Measurements from ENCODE around the gene JPT1. TPM values are rescaled to one million over a fixed set of nuclear protein-coding genes. Genes with fewer than 3 reads are reported as not detected.
A peak's percentile ranks its signal among the peaks of the same experiment; 100 is the strongest.

The JPT1 gene
- total RNA-seq, 1 experiment from 2014 or later: 341 TPM

- ChIA-PET CTCF (interaction anchor here (0.6 to 2.1 kb wide), 8 partner anchors 12 to 341 kb away, joined by 3 to 14 read pairs (median 3); partner anchors contain the start of genes LLGL2, MIF4GD and SLC25A19), POLR2A (interaction anchor here (0.7 to 0.9 kb wide), 2 partner anchors 21 to 107 kb away, joined by 3 to 4 read pairs; partner anchors contain the start of gene NUP85)
- peaks cover 22% of the 10 kb centered on the region for H3K36me3 Mint-ChIP-seq
- peak overlapping the region; percentile 24 for H3K4me3 Mint-ChIP-seq
- TF ChIP-seq, protein P1, sequence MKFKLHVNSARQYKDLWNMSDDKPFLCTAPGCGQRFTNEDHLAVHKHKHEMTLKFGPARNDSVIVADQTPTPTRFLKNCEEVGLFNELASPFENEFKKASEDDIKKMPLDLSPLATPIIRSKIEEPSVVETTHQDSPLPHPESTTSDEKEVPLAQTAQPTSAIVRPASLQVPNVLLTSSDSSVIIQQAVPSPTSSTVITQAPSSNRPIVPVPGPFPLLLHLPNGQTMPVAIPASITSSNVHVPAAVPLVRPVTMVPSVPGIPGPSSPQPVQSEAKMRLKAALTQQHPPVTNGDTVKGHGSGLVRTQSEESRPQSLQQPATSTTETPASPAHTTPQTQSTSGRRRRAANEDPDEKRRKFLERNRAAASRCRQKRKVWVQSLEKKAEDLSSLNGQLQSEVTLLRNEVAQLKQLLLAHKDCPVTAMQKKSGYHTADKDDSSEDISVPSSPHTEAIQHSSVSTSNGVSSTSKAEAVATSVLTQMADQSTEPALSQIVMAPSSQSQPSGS (CRISPR knock-in tag; IDR thresholded peaks at IDR 0.05; ENCODE audit: borderline replicate concordance, low read depth): no peak
- TF ChIP-seq NFYB (CRISPR knock-in tag; conservative IDR thresholded peaks at IDR 0.05; ENCODE audit: low read depth) (no peak), CBFB (CRISPR knock-in tag; IDR thresholded peaks at IDR 0.05; ENCODE audit: low read depth) (no peak), HMGA2 (CRISPR knock-in tag; IDR thresholded peaks at IDR 0.05) (no peak), ERG (CRISPR knock-in tag; IDR thresholded peaks at IDR 0.05) (no peak), ETV6 (CRISPR knock-in tag; IDR thresholded peaks at IDR 0.05) (no peak), AFF4 (CRISPR knock-in tag; IDR thresholded peaks at IDR 0.05; ENCODE audit: borderline replicate concordance) (no peak), OVOL2 (CRISPR knock-in tag; IDR thresholded peaks at IDR 0.05; ENCODE audit: borderline replicate concordance) (no peak), E2F1 (CRISPR knock-in tag; IDR thresholded peaks at IDR 0.05) (no peak), HMGXB4 (CRISPR knock-in tag; IDR thresholded peaks at IDR 0.05) (no peak), NFE2L1 (CRISPR knock-in tag; IDR thresholded peaks at IDR 0.05) (no peak), SOX15 (CRISPR knock-in tag; IDR thresholded peaks at IDR 0.05) (no peak), PRRX2 (CRISPR knock-in tag; IDR thresholded peaks at IDR 0.05) (no peak), GTF2I (CRISPR knock-in tag; conservative IDR thresholded peaks at IDR 0.05) (no peak)
- TF ChIP-seq, protein P2, sequence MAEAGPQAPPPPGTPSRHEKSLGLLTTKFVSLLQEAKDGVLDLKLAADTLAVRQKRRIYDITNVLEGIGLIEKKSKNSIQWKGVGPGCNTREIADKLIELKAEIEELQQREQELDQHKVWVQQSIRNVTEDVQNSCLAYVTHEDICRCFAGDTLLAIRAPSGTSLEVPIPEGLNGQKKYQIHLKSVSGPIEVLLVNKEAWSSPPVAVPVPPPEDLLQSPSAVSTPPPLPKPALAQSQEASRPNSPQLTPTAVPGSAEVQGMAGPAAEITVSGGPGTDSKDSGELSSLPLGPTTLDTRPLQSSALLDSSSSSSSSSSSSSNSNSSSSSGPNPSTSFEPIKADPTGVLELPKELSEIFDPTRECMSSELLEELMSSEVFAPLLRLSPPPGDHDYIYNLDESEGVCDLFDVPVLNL (CRISPR knock-in tag; IDR thresholded peaks at IDR 0.05; ENCODE audit: borderline replicate concordance, low read depth): no peak
- TF ChIP-seq, protein P3, sequence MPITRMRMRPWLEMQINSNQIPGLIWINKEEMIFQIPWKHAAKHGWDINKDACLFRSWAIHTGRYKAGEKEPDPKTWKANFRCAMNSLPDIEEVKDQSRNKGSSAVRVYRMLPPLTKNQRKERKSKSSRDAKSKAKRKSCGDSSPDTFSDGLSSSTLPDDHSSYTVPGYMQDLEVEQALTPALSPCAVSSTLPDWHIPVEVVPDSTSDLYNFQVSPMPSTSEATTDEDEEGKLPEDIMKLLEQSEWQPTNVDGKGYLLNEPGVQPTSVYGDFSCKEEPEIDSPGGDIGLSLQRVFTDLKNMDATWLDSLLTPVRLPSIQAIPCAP (CRISPR knock-in tag; IDR thresholded peaks at IDR 0.05): no peak
- H3K27ac Mint-ChIP-seq: 0 out of 2 replicates have a peak overlapping the region, but pooled peaks have one; percentile 5
- peaks cover 26% of the 10 kb centered on the region for H3K4me1 Mint-ChIP-seq
- DNase-seq (ENCODE audit: low spot score): no peak
- no peak for ATAC-seq
- no peaks in the 10 kb centered on the region; the same call in 1 of the 2 replicates for H3K27me3 Mint-ChIP-seq (ENCODE audit: low read depth)
- H3K9me3 Mint-ChIP-seq: no peaks in the 10 kb centered on the region
Observed at GRCh38 chr17:75183999-75184884, 29.9 kb upstream of the JPT1 start.
